ENCODE measurements around the gene DOCK3. TPM values are rescaled to one million over a fixed set of nuclear protein-coding genes. Genes with fewer than 3 reads are reported as not detected.

DOCK3 gene
- total RNA-seq, 2 experiments from 2014 or later: 0.93 to 1.1 TPM

DNA sequence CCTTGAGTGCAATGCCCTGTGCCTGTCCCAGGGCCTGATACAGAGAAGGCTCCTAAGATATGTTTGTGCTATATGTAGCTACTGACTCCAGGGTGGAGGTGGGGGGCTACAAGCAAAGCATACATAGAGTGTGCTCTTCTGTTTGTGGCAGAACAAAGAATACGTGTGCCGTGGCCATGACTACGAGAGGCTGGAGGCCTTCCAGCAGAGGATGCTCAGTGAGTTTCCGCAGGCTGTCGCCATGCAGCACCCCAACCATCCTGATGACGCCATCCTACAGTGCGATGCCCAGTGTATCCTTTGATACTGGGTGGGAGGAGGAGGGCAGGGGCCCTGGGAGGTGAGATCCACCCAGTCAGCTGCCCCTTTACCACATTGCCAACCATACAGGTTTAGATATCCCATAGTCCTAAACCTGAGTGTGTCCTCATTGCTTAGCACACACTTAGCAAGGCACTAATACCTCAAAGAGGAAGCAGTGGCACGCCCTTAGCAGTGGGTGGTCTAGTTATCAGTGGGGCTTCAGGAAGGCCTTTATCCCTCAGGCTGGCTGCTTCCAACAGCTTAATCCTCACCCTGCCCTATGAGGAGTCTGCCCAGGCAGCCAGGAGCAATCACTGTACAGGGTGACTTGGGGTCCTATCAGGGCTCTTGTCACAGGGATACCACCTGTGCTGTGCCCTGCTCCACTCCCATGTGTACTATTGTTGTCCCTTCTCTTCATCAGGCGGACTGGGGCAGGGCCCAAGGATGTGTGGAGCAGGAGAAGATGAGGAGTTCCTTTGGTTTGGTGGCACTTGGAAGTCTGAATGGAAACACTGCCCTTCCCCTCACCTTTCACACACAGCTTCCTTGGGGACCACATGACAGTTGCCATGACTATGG is 680.2 kb downstream of the DOCK3 start:
- ChIA-PET POLR2A (no interaction called here), CTCF (no interaction called here)
- no peak overlapping the region for H3K4me3 Mint-ChIP-seq
- H3K27me3 ChIP-seq (ENCODE audit: control insufficient read depth in 1 of 2, insufficient read depth in 2 of 2, low read length in 2 of 2): no peaks in the 10 kb centered on the region
- H3K4me1 Mint-ChIP-seq (ENCODE audit: low read depth): no peaks in the 10 kb centered on the region
- H3K4me1 ChIP-seq (ENCODE audit: insufficient read depth, low read length): peaks cover 2% of the 10 kb centered on the region
- H3K4me3 ChIP-seq (ENCODE audit: low read length): no peak overlapping the region
- no peaks in the 10 kb centered on the region for H3K9me3 ChIP-seq (ENCODE audit: control insufficient read depth in 1 of 2, insufficient read depth in 1 of 2, low read length in 2 of 2)
- intact Hi-C loops (cut with DNase I, micrococcal nuclease): no loop called here
- TF ChIP-seq, protein P1, sequence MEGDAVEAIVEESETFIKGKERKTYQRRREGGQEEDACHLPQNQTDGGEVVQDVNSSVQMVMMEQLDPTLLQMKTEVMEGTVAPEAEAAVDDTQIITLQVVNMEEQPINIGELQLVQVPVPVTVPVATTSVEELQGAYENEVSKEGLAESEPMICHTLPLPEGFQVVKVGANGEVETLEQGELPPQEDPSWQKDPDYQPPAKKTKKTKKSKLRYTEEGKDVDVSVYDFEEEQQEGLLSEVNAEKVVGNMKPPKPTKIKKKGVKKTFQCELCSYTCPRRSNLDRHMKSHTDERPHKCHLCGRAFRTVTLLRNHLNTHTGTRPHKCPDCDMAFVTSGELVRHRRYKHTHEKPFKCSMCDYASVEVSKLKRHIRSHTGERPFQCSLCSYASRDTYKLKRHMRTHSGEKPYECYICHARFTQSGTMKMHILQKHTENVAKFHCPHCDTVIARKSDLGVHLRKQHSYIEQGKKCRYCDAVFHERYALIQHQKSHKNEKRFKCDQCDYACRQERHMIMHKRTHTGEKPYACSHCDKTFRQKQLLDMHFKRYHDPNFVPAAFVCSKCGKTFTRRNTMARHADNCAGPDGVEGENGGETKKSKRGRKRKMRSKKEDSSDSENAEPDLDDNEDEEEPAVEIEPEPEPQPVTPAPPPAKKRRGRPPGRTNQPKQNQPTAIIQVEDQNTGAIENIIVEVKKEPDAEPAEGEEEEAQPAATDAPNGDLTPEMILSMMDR (IDR thresholded peaks at IDR 0.05): no peak
- ATAC-seq (ENCODE audit: poor library complexity): no peak
- no peaks in the 10 kb centered on the region for H3K36me3 Mint-ChIP-seq (ENCODE audit: low read depth)
- H3K27ac Mint-ChIP-seq: no peak overlapping the region
- no peaks in the 10 kb centered on the region for H3K36me3 ChIP-seq (ENCODE audit: insufficient read depth, low read length)
- DNase-seq: no peak
- no peak overlapping the region for H3K27ac ChIP-seq (ENCODE audit: low read depth in 1 of 2, low read length in 2 of 2)
- no peaks in the 10 kb centered on the region for H3K9me3 Mint-ChIP-seq
- no peaks in the 10 kb centered on the region for H3K27me3 Mint-ChIP-seq

- H3K36me3 Mint-ChIP-seq (ENCODE audit: low read depth): no peaks in the 10 kb centered on the region
- no peaks in the 10 kb centered on the region for H3K9me3 Mint-ChIP-seq
- no peaks in the 10 kb centered on the region for H3K4me1 Mint-ChIP-seq (ENCODE audit: low read depth)
- ATAC-seq (ENCODE audit: poor library complexity) (no peak), DNase-seq (no peak)
- ChIA-PET POLR2A (no interaction called here), CTCF (no interaction called here)
- no peaks in the 10 kb centered on the region for H3K27me3 Mint-ChIP-seq
- intact Hi-C loops (cut with DNase I, micrococcal nuclease): no loop called here
- peaks cover 2% of the 10 kb centered on the region for H3K4me1 ChIP-seq (ENCODE audit: insufficient read depth, low read length)
- H3K4me3 Mint-ChIP-seq: no peak overlapping the region
- H3K36me3 ChIP-seq (ENCODE audit: insufficient read depth, low read length): no peaks in the 10 kb centered on the region
- TF ChIP-seq, protein P1 (IDR thresholded peaks at IDR 0.05): no peak
- no peaks in the 10 kb centered on the region for H3K9me3 ChIP-seq (ENCODE audit: control insufficient read depth in 1 of 2, insufficient read depth in 1 of 2, low read length in 2 of 2)
- no peak overlapping the region for H3K27ac Mint-ChIP-seq
- H3K27ac ChIP-seq (ENCODE audit: low read depth in 1 of 2, low read length in 2 of 2): no peak overlapping the region
- no peaks in the 10 kb centered on the region for H3K27me3 ChIP-seq (ENCODE audit: control insufficient read depth in 1 of 2, insufficient read depth in 2 of 2, low read length in 2 of 2)
- H3K4me3 ChIP-seq (ENCODE audit: low read length): no peak overlapping the region
Observed at GRCh38 chr3:51355891-51356578, 681.3 kb downstream of the DOCK3 start.

DNA sequence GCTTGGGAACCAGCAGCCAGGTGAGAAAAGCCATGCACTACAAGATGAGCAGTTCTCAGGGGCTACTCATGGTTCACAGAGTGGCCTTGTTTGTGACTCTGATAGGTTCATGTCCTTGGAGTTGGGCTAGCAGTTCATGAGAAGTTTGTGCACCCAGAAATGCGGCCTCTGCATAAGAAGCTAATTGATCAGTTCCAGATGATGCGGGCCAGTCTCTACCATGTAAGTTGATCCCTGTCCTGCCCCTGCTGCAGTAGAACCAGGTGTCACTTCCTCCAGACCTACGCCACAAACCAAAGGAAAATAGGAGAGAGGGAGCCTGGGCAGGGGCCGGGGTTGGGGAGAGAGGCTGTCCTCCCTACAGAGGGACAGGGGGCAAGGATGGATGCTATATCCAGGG is 683.1 kb downstream of the DOCK3 start:
- ATAC-seq (ENCODE audit: poor library complexity) (no peak), DNase-seq (no peak)
- ChIA-PET CTCF (no interaction called here), POLR2A (no interaction called here)
- Mint-ChIP-seq H3K27me3 (no peaks in the 10 kb centered on the region), H3K27ac (no peak overlapping the region), H3K36me3 (ENCODE audit: low read depth) (no peaks in the 10 kb centered on the region), H3K4me1 (ENCODE audit: low read depth) (no peaks in the 10 kb centered on the region), H3K9me3 (no peaks in the 10 kb centered on the region), H3K4me3 (no peak overlapping the region)
- H3K36me3 ChIP-seq (ENCODE audit: insufficient read depth, low read length): no peaks in the 10 kb centered on the region
- no peak overlapping the region for H3K4me3 ChIP-seq (ENCODE audit: low read length)
- intact Hi-C loops (cut with DNase I, micrococcal nuclease): no loop called here
- TF ChIP-seq, protein P1 (IDR thresholded peaks at IDR 0.05): no peak
- H3K4me1 ChIP-seq (ENCODE audit: insufficient read depth, low read length): peaks cover 2% of the 10 kb centered on the region
- no peak overlapping the region for H3K27ac ChIP-seq (ENCODE audit: low read depth in 1 of 2, low read length in 2 of 2)
- H3K9me3 ChIP-seq (ENCODE audit: control insufficient read depth in 1 of 2, insufficient read depth in 1 of 2, low read length in 2 of 2): no peaks in the 10 kb centered on the region
- H3K27me3 ChIP-seq (ENCODE audit: control insufficient read depth in 1 of 2, insufficient read depth in 2 of 2, low read length in 2 of 2): no peaks in the 10 kb centered on the region
